Endothelial cell of umbilical vein (primary cell): ENCODE measurements around the gene GAB2. TPM values are rescaled to one million over a fixed set of nuclear protein-coding genes. Genes with fewer than 3 reads are reported as not detected.

ENCODE experiments used
- BruUV-seq: library from RNA; stranded (reverse); fragments of 400-500 nt; replicated peaks from 2 replicates; lab custom pipeline; 2021; lab: Mats Ljungman, UMichigan
- CTCF ChIA-PET: fragments of 300-600, 350-600 bp; sonication (Branson Sonifier 250); formaldehyde crosslinking; loops from one replicate; lab custom pipeline; 2021; ENCODE audit warnings: antibody characterized with exemption, inconsistent platforms; lab: Charles Lee
- POLR2A ChIA-PET: fragments of 300-600, 350-600 bp; sonication (Branson Sonifier 250); formaldehyde crosslinking; loops from one replicate; lab custom pipeline; 2021; ENCODE audit warnings: antibody characterized with exemption, inconsistent platforms; lab: Charles Lee
- DNase-seq: peaks from one replicate; pipeline ENCODE4 v3.0.0-alpha.2; 2011; ENCODE audit warnings: low read depth, low spot score
- FAIRE-seq: peaks from 2 replicates; lab custom pipeline; 2011; peaks lifted over from hg19 to GRCh38; lab: Jason Lieb, UNC
- H2AFZ ChIP-seq: 2 replicates; pipeline ENCODE4 v1.6.0; 2012; ENCODE audit warnings: low read depth, low read length, control low read depth, inconsistent platforms
- H3K27ac ChIP-seq: 2 replicates; pipeline ENCODE4 v1.5.1; 2011; ENCODE audit warnings: low read depth, mild to moderate bottlenecking, control low read depth, low read length, moderate library complexity; ENCODE audit not compliant: insufficient read depth
- H3K27me3 ChIP-seq, 2 experiments: 2 replicates each; pipeline versions ENCODE4 v1.6.0 to v1.6.1; 2011; ENCODE audit warnings: low read length in 2 of 2, mixed read lengths in 1 of 2; ENCODE audit not compliant: control insufficient read depth in 2 of 2, insufficient read depth in 2 of 2
- H3K36me3 ChIP-seq, 2 experiments: 2 replicates in 1 of 2; 3 replicates in 1 of 2; pipeline ENCODE4 v1.5.1; 2011; ENCODE audit warnings: low read length in 2 of 2, mild to moderate bottlenecking in 1 of 2, moderate library complexity in 1 of 2; ENCODE audit not compliant: control insufficient read depth in 2 of 2, insufficient read depth in 2 of 2; ENCODE audit errors: extremely low read depth in 1 of 2
- H3K4me1 ChIP-seq: 3 replicates; pipeline ENCODE4 v1.5.1; 2011; ENCODE audit warnings: mild to moderate bottlenecking, low read length; ENCODE audit not compliant: control insufficient read depth, insufficient read depth; ENCODE audit errors: extremely low read depth
- H3K4me2 ChIP-seq: 2 replicates; pipeline ENCODE4 v1.6.1; 2011; ENCODE audit warnings: low read length, control low read depth, mixed read lengths; ENCODE audit not compliant: insufficient read depth
- H3K4me3 ChIP-seq, 3 experiments: fragments of 200-600 bp in 1 of 3; sonication (generic), shearing (Covaris generic) in 1 of 3; replicated peaks in 1 of 3; 2 replicates each; pipeline ENCODE4 v1.5.1; 2011 to 2016; ENCODE audit warnings: control low read depth in 3 of 3, low read length in 3 of 3, mild to moderate bottlenecking in 2 of 3, inconsistent platforms in 1 of 3, low read depth in 1 of 3, moderate library complexity in 1 of 3; ENCODE audit not compliant: insufficient read depth in 1 of 3
- H3K79me2 ChIP-seq: 2 replicates; pipeline ENCODE4 v1.6.0; 2012; ENCODE audit warnings: low read length, inconsistent platforms; ENCODE audit not compliant: control insufficient read depth, insufficient read depth
- H3K9ac ChIP-seq: replicated peaks from 2 replicates; pipeline ENCODE3; 2011; ENCODE audit warnings: low read length, control low read depth; ENCODE audit not compliant: insufficient read depth; ENCODE audit errors: extremely low read depth
- H3K9me1 ChIP-seq: replicated peaks from 3 replicates; pipeline ENCODE4 v1.6.0; 2011; ENCODE audit warnings: mild to moderate bottlenecking, low read length; ENCODE audit not compliant: control insufficient read depth, insufficient read depth; ENCODE audit errors: extremely low read depth
- H3K9me3 ChIP-seq: replicated peaks from 2 replicates; pipeline ENCODE4 v1.5.1; 2012; ENCODE audit warnings: low read length, inconsistent platforms; ENCODE audit not compliant: control insufficient read depth, insufficient read depth
- H4K20me1 ChIP-seq: replicated peaks from 2 replicates; pipeline ENCODE3; 2011; ENCODE audit warnings: mild to moderate bottlenecking, low read length; ENCODE audit not compliant: control insufficient read depth, insufficient read depth; ENCODE audit errors: extremely low read depth
- EZH2 ChIP-seq: IDR thresholded peaks from 2 replicates; pipeline ENCODE4 v1.6.1; 2012; ENCODE audit warnings: borderline replicate concordance, low read depth, mild to moderate bottlenecking, moderate library complexity, low read length, inconsistent platforms; ENCODE audit not compliant: severe bottlenecking
- FOS ChIP-seq: IDR thresholded peaks from 2 replicates; pipeline ENCODE4 v1.6.1; 2011; ENCODE audit warnings: mild to moderate bottlenecking, low read length, moderate library complexity, borderline replicate concordance; ENCODE audit not compliant: insufficient read depth
- GATA2 ChIP-seq: IDR thresholded peaks from 2 replicates; pipeline ENCODE4 v1.7.0; 2011; ENCODE audit warnings: low read depth, mild to moderate bottlenecking, moderate library complexity, mixed read lengths, low read length; ENCODE audit not compliant: insufficient read length, insufficient read depth
- JUN ChIP-seq: IDR thresholded peaks from 2 replicates; pipeline ENCODE4 v1.6.1; 2011; ENCODE audit warnings: borderline replicate concordance, low read depth; ENCODE audit not compliant: insufficient read length, insufficient read depth
- MAX ChIP-seq: IDR thresholded peaks from 2 replicates; pipeline ENCODE4 v1.6.1; 2011; ENCODE audit not compliant: insufficient read depth, insufficient read length
- MYC ChIP-seq: IDR thresholded peaks from one replicate; pipeline ENCODE4 v1.6.1; 2011; ENCODE audit warnings: mild to moderate bottlenecking, low read depth, low read length
- POLR2A ChIP-seq: IDR thresholded peaks from 2 replicates; pipeline ENCODE4 v1.6.1; 2012; ENCODE audit warnings: low read depth, mild to moderate bottlenecking, control low read depth, low read length
- POLR2AphosphoS5 ChIP-seq: IDR thresholded peaks from 2 replicates; pipeline ENCODE4 v1.6.1; 2012; ENCODE audit warnings: low read depth, mild to moderate bottlenecking, control low read depth, low read length, moderate library complexity; ENCODE audit not compliant: insufficient read depth
- dilution Hi-C: fragments of 300-500 bp; cut with MboI; formaldehyde crosslinking; loops from one replicate; pipeline ENCODE4 v1.15.0; 2019; ENCODE audit warnings: low sequenced_read_pairs; ENCODE audit not compliant: extremely low pct_ligation_motif_present
- intact Hi-C: fragments of 100-400 bp; cut with micrococcal nuclease; formaldehyde crosslinking; loops from one replicate; pipeline ENCODE4 v1.10.0; 2022
- polyA plus RNA-seq, 4 experiments: library from polyadenylated mRNA; depleted of rRNA in 3 of 4; stranded (reverse) in 3 of 4; unstranded in 1 of 4; fragments of >200 nt; gene quantifications; 2 replicates each; pipeline versions ENCODE4 v1.2.1 to v1.2.3, GENCODE V29; 2011 to 2012; ENCODE audit warnings: missing spikeins in 1 of 4
- total RNA-seq: library from RNA; stranded (reverse); gene quantifications from 2 replicates; pipeline ENCODE4 v1.2.3, GENCODE V29; 2021
- TF ChIP-seq, protein P1 (sequence below), 2 donors: IDR thresholded peaks; 1 replicate in 1 of 2; 2 replicates in 1 of 2; pipeline ENCODE4 v1.5.1; 2011; ENCODE audit warnings: low read length in 2 of 2, mild to moderate bottlenecking in 2 of 2, moderate library complexity in 2 of 2, control low read depth in 1 of 2, inconsistent platforms in 1 of 2, low read depth in 1 of 2; ENCODE audit not compliant: insufficient read depth in 1 of 2; ENCODE audit errors: extremely low read depth in 1 of 2

Gene GAB2
- total and polyA plus RNA-seq, 2 donors (not counting 3 experiments of a cell fraction or from before 2014, with no cell fraction given), result 19.6 to 39.6 TPM

GRCh38 chr11:78239781-78240180 lies 177.8 kb downstream of the GAB2 start:
- Histone ChIP-seq H3K27ac (no peak overlapping the region), H3K36me3 (no peaks in the 10 kb centered on the region), H3K9me1 (no peaks in the 10 kb centered on the region), H3K9ac (no peak overlapping the region), H4K20me1 (no peaks in the 10 kb centered on the region), H3K9me3 (no peaks in the 10 kb centered on the region), H3K27me3 (no peaks in the 10 kb centered on the region), H3K4me2 (no peak overlapping the region), H3K79me2 (peaks cover 4% of the 10 kb centered on the region), H3K4me3 (no peak overlapping the region), H3K4me1 (peaks cover 3% of the 10 kb centered on the region), H2AFZ (no peak overlapping the region)
- no peak for FAIRE-seq
- TF ChIP-seq POLR2AphosphoS5, result no peak
- no peak for TF ChIP-seq MYC
- no peak for TF ChIP-seq JUN
- no peak for TF ChIP-seq POLR2A
- TF ChIP-seq, protein P1, sequence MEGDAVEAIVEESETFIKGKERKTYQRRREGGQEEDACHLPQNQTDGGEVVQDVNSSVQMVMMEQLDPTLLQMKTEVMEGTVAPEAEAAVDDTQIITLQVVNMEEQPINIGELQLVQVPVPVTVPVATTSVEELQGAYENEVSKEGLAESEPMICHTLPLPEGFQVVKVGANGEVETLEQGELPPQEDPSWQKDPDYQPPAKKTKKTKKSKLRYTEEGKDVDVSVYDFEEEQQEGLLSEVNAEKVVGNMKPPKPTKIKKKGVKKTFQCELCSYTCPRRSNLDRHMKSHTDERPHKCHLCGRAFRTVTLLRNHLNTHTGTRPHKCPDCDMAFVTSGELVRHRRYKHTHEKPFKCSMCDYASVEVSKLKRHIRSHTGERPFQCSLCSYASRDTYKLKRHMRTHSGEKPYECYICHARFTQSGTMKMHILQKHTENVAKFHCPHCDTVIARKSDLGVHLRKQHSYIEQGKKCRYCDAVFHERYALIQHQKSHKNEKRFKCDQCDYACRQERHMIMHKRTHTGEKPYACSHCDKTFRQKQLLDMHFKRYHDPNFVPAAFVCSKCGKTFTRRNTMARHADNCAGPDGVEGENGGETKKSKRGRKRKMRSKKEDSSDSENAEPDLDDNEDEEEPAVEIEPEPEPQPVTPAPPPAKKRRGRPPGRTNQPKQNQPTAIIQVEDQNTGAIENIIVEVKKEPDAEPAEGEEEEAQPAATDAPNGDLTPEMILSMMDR (IDR thresholded peaks at IDR 0.05; ENCODE audit: extremely low read depth in 1 of 2, insufficient read depth in 1 of 2, low read depth in 1 of 2, low read length in 2 of 2), result no peak
- no peak for TF ChIP-seq MAX
- no peak for TF ChIP-seq GATA2
- TF ChIP-seq FOS, result no peak
- TF ChIP-seq EZH2, result no peak
- intact Hi-C loops, result no loop called here
- no TSS peak for BruUV-seq
- DNase-seq, result no peak
- dilution Hi-C loops, result no loop called here
- ChIA-PET CTCF (interaction anchor here (1.2 to 3.1 kb wide), 3 partner anchors 12 to 325 kb away, joined by 5 to 21 read pairs (median 12); no protein-coding TSS in a partner anchor), POLR2A (no interaction called here)
